C4-2B (cell line): ENCODE data around the gene SPATA45.

Experiments
- ZFX ChIP-seq: fragments of 450-650 bp; IDR thresholded peaks from 2 replicates; pipeline ENCODE4 v1.6.1; 2017
- TF ChIP-seq, protein P1 (sequence below): fragments of 450-650 bp; conservative IDR thresholded peaks from 2 replicates; pipeline ENCODE4 v1.5.1; 2017; ENCODE audit warnings: mild to moderate bottlenecking

DNA sequence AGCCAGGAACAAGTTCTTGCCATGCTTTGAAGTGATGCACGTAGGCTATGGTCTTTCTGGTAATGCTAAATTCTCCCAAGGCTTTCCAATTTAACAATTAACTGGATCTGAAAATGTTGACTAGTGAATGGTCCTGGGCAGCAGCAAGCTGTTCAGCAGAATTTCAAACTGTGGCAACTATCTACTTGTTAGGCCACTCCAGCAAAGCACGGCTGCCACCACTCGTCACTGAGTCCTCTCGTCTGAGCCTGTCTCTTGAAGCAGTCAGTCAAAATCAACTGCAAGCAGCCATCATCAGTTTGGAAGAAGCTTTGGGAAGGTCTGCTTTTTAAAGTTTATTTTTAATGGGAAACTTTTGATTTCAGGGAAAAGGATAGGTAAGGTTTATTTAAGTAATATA lies 16.8 kb upstream of the SPATA45 start:
- TF ChIP-seq, protein P1, sequence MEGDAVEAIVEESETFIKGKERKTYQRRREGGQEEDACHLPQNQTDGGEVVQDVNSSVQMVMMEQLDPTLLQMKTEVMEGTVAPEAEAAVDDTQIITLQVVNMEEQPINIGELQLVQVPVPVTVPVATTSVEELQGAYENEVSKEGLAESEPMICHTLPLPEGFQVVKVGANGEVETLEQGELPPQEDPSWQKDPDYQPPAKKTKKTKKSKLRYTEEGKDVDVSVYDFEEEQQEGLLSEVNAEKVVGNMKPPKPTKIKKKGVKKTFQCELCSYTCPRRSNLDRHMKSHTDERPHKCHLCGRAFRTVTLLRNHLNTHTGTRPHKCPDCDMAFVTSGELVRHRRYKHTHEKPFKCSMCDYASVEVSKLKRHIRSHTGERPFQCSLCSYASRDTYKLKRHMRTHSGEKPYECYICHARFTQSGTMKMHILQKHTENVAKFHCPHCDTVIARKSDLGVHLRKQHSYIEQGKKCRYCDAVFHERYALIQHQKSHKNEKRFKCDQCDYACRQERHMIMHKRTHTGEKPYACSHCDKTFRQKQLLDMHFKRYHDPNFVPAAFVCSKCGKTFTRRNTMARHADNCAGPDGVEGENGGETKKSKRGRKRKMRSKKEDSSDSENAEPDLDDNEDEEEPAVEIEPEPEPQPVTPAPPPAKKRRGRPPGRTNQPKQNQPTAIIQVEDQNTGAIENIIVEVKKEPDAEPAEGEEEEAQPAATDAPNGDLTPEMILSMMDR: no peak
- no peak for TF ChIP-seq ZFX
